ENCODE data around the gene TSNAXIP1. TPM values are rescaled to one million over a fixed set of nuclear protein-coding genes. Genes with fewer than 3 reads are reported as not detected.

Gene TSNAXIP1
- total RNA-seq, 4 donors from 2014 or later = 0.34 to 3.2 (median 0.93) TPM

DNA sequence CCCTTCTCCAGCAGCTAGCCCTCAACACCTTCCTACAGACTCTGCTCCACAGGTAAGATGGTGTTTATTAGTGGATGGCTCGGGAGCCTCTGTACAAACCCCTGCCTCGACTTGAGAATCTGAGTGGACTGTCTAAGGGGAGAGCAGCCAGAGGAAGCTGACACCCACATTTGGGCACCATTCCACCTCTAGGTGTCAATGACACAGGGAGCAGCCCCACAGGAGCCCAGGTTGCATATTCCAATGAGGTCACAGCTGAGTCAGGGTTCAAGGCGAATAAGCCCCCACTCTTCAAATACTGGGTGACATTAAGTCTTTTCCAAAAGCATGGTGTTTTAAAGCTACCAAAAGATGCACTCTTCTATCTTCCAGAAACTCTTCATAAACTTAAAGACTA, 32.2 kb upstream of the TSNAXIP1 start:
- WGBS, 2 donors = 92 to 96% methylated on average over 3 of the region's 3 CpGs
- no peak overlapping the region for H3K27ac ChIP-seq

DNA sequence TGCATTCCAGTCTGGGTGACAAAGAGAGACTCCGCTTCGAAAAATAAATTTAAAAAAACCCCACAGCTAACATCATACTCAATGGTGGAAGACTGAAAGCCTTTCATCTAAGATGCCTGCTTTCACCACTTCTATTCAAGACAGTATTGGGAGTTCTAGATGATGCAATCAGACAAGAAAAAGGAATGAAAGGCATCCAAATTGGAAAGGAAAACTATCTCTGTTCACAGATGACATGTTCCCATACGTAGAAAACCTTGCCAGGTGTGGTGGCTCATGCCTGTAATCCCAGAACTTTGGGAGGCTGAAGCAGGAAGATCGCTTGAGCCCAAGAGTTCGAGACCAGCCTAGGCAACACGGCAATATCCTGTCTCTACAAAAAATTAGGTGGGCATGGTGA, 31.4 kb upstream of the TSNAXIP1 start:
- Histone ChIP-seq H3K27me3 (no peaks in the 10 kb centered on the region), H3K4me1 (peaks cover 18 to 25% of the 10 kb centered on the region in 2 donors), H3K27ac (no peak overlapping the region), H3K9me3 (no peaks in the 10 kb centered on the region), H3K36me3 (no peaks in the 10 kb centered on the region), H3K4me3 (replicated peaks in 1 of 3) (no peak overlapping the region)
- TF ChIP-seq, protein P1, sequence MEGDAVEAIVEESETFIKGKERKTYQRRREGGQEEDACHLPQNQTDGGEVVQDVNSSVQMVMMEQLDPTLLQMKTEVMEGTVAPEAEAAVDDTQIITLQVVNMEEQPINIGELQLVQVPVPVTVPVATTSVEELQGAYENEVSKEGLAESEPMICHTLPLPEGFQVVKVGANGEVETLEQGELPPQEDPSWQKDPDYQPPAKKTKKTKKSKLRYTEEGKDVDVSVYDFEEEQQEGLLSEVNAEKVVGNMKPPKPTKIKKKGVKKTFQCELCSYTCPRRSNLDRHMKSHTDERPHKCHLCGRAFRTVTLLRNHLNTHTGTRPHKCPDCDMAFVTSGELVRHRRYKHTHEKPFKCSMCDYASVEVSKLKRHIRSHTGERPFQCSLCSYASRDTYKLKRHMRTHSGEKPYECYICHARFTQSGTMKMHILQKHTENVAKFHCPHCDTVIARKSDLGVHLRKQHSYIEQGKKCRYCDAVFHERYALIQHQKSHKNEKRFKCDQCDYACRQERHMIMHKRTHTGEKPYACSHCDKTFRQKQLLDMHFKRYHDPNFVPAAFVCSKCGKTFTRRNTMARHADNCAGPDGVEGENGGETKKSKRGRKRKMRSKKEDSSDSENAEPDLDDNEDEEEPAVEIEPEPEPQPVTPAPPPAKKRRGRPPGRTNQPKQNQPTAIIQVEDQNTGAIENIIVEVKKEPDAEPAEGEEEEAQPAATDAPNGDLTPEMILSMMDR (IDR thresholded peaks at IDR 0.05) = no peak
- no peak for TF ChIP-seq POLR2A (IDR thresholded peaks at IDR 0.05)
- intact Hi-C loops (cut with DNase I) = no loop called here
- DNase-seq = no peak
- WGBS, 2 donors = 95 to 99% methylated on average over 6 of the region's 6 CpGs

More for the DNA sequence above, 32.2 kb upstream of the TSNAXIP1 start:
- no peaks in the 10 kb centered on the region for H3K9me3 ChIP-seq
- no peaks in the 10 kb centered on the region for H3K36me3 ChIP-seq
- intact Hi-C loops (cut with DNase I) = no loop called here
- TF ChIP-seq, protein P1 (IDR thresholded peaks at IDR 0.05) = no peak
- no peak for TF ChIP-seq POLR2A (IDR thresholded peaks at IDR 0.05)
- H3K4me3 ChIP-seq (replicated peaks in 1 of 3) = no peak overlapping the region
- H3K4me1 ChIP-seq = peaks cover 18 to 31% of the 10 kb centered on the region in 2 donors
- no peak for DNase-seq
- no peaks in the 10 kb centered on the region for H3K27me3 ChIP-seq

DNA sequence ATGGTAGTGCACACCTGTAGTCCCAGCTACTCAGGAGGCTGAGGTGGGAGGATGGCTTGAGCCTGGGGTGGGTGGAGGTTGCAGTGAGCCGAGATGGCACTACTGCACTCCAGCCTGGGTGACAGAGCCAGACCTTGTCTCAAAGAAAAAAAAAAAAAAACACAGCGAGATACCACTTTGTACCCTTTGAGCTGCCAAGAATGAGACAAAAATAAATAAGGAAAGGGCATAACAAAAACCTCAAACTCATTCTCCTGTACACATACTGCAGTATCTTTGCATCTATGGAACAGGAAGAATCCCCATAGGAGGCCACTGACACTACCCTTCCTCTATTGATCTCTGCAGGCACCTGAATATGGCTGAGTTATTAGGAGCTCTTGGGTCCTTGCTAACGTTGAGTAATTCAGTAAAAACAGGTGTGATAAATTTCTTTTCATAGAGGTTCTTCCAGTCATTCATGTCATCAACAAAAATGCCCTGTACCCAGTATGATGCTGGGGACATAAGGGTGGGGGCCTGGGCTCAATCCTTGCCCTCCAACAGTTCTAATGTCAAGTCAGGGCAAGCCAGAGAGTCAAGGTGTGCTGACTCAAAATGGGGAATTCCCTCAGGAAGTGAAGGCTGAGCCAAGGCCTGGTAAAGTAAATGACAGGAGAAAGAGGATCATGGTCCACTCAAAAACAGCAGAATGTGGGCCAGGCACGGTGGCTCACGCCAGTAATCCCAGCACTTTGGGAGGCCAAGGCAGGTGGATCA, 27.3 kb upstream of the TSNAXIP1 start:
- H3K4me1 ChIP-seq = peaks cover 8 to 24% of the 10 kb centered on the region in 2 donors
- intact Hi-C loops (cut with DNase I) = no loop called here
- no peak overlapping the region for H3K4me3 ChIP-seq (replicated peaks in 1 of 3)
- WGBS, 2 donors = 87 to 91% methylated on average over 5 of the region's 5 CpGs
- no peaks in the 10 kb centered on the region for H3K9me3 ChIP-seq
- TF ChIP-seq POLR2A (IDR thresholded peaks at IDR 0.05) = no peak
- TF ChIP-seq, protein P1 (IDR thresholded peaks at IDR 0.05) = no peak
- no peaks in the 10 kb centered on the region for H3K27me3 ChIP-seq
- no peaks in the 10 kb centered on the region for H3K36me3 ChIP-seq
- no peak for DNase-seq
- H3K27ac ChIP-seq = no peak overlapping the region

DNA sequence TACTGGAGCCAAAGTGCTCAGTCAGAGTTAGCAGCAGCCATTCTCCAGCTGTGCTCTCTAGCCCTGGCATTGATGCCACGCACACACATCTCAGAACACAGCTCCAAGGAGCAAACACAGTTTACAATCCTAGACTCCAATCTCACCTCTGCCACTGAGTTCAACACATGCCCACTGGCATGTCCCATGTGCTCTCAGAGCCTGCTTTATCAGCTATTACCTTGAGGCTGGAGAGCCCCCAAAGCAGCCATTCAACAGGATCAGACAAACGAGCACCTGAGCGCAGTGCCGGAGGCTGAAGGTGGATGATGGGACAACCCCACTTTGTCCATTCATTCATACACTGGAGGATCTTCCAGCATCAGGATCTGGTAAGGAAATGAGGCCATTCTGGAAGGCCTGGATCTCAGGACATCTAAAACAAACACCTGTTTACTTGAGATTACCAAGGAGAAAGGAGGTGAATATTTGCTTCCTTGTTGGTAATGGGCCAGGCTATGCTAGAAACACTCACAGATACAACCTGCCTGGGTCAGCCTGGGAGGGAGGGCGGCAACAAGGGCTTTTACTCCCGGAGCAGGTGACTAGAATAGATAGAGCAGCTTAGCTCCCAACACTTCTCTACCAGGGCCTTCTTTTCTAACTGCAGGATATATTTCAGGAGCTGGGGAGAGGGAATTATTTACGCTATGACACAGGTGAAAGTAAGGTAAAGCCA, 25.7 kb upstream of the TSNAXIP1 start:
- intact Hi-C loops (cut with DNase I) = no loop called here
- Histone ChIP-seq H3K9me3 (no peaks in the 10 kb centered on the region), H3K4me3 (replicated peaks in 1 of 3) (no peak overlapping the region), H3K36me3 (no peaks in the 10 kb centered on the region), H3K4me1 (peaks cover 8 to 24% of the 10 kb centered on the region in 2 donors), H3K27me3 (no peaks in the 10 kb centered on the region), H3K27ac (no peak overlapping the region)
- TF ChIP-seq POLR2A (IDR thresholded peaks at IDR 0.05) = no peak
- TF ChIP-seq, protein P1 (IDR thresholded peaks at IDR 0.05) = no peak
- DNase-seq = no peak
- WGBS, 2 donors = 95 to 100% methylated on average over 7 of the region's 7 CpGs

DNA sequence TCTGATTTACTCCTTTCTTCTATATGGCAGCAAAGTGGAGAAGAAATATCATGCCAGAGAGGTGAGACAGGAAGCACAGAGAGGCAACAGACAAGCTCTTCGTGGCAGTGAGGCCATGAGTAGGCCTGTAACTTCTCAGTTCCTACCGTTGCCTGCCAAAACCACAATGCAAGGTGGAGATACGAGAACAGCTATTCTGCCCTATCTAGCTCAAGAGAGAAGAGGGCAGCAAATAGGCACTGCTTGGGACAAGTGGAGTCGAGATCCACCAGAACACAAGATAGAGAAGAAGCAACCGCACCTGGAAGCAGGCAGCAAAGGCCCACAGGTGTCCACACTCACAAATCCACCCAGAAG, 25.1 kb upstream of the TSNAXIP1 start:
- H3K4me3 ChIP-seq (replicated peaks in 1 of 3) = no peak overlapping the region
- intact Hi-C loops (cut with DNase I) = no loop called here
- H3K36me3 ChIP-seq = no peaks in the 10 kb centered on the region

More for the DNA sequence above, 25.1 kb upstream of the TSNAXIP1 start:
- 86 to 89% methylated on average over 5 of the region's 5 CpGs for WGBS, 2 donors
- peaks cover 8 to 24% of the 10 kb centered on the region in 2 donors for H3K4me1 ChIP-seq
- no peaks in the 10 kb centered on the region for H3K9me3 ChIP-seq
- TF ChIP-seq, protein P1 (IDR thresholded peaks at IDR 0.05) = no peak
- TF ChIP-seq POLR2A (IDR thresholded peaks at IDR 0.05) = no peak
- H3K27ac ChIP-seq = no peak overlapping the region
- no peaks in the 10 kb centered on the region for H3K27me3 ChIP-seq
- DNase-seq = no peak
